CD14-positive monocyte (primary cell): Measurements from ENCODE around the gene MYL11. TPM values are rescaled to one million over a fixed set of nuclear protein-coding genes. Genes with fewer than 3 reads are reported as not detected.

Source experiments
- DNase-seq, 3 donors: peaks; one replicate each; pipeline ENCODE4 v3.0.0-alpha.2; 2011 to 2022
- H2AFZ ChIP-seq: 2 replicates; pipeline ENCODE4 v1.6.0; 2012; ENCODE audit warnings: mild to moderate bottlenecking, low read depth, low read length, inconsistent platforms; ENCODE audit not compliant: insufficient read depth, poor library complexity, severe bottlenecking
- H3K27ac ChIP-seq, 2 donors: 1 replicate in 1 of 2; 2 replicates in 1 of 2; pipeline ENCODE4 v1.5.1; 2012 to 2013; ENCODE audit warnings: low read length in 2 of 2, control low read depth in 1 of 2, inconsistent platforms in 1 of 2, low read depth in 1 of 2, mild to moderate bottlenecking in 1 of 2
- H3K27me3 ChIP-seq, 2 donors: one replicate each; pipeline versions ENCODE4 v1.6.0 to v1.6.1; 2011 to 2013; ENCODE audit warnings: low read length in 2 of 2; ENCODE audit not compliant: control insufficient read depth in 2 of 2, insufficient read depth in 2 of 2
- H3K36me3 ChIP-seq, 2 donors: replicated peaks in 1 of 2; 1 replicate in 1 of 2; 2 replicates in 1 of 2; pipeline versions ENCODE4 v1.5.1 to v1.6.1; 2012 to 2013; ENCODE audit warnings: low read length in 2 of 2, control low read depth in 1 of 2, inconsistent platforms in 1 of 2, mild to moderate bottlenecking in 1 of 2; ENCODE audit not compliant: insufficient read depth in 2 of 2, control insufficient read depth in 1 of 2
- H3K4me1 ChIP-seq, 2 donors: 1 replicate in 1 of 2; 2 replicates in 1 of 2; pipeline versions ENCODE4 v1.5.1 to v1.6.1; 2012 to 2013; ENCODE audit warnings: low read length in 2 of 2, control low read depth in 1 of 2, inconsistent platforms in 1 of 2, mild to moderate bottlenecking in 1 of 2, moderate library complexity in 1 of 2; ENCODE audit not compliant: insufficient read depth in 2 of 2, control insufficient read depth in 1 of 2
- H3K4me2 ChIP-seq: replicated peaks from 2 replicates; pipeline ENCODE3; 2012; ENCODE audit warnings: low read length, moderate library complexity, mild to moderate bottlenecking; ENCODE audit not compliant: poor library complexity, severe bottlenecking; ENCODE audit errors: extremely low read depth
- H3K4me3 ChIP-seq, 3 experiments: fragments of 200-600 bp in 1 of 3; sonication (generic) in 1 of 3; replicated peaks in 1 of 3; 1 replicate in 2 of 3; 2 replicates in 1 of 3; pipeline ENCODE4 v1.5.1; 2011 to 2013; ENCODE audit warnings: low read length in 3 of 3, mild to moderate bottlenecking in 3 of 3, control low read depth in 2 of 3, low read depth in 2 of 3, inconsistent platforms in 1 of 3, moderate library complexity in 1 of 3
- H3K79me2 ChIP-seq: 2 replicates; pipeline ENCODE4 v1.6.0; 2012; ENCODE audit warnings: mild to moderate bottlenecking, control low read depth, inconsistent platforms, low read length, moderate library complexity; ENCODE audit not compliant: insufficient read depth
- H3K9ac ChIP-seq: 2 replicates; pipeline ENCODE4 v1.6.0; 2017; ENCODE audit warnings: low read length, mild to moderate bottlenecking; ENCODE audit not compliant: insufficient read depth, poor library complexity, severe bottlenecking
- H3K9me3 ChIP-seq, 2 donors: replicated peaks in 1 of 2; 1 replicate in 1 of 2; 2 replicates in 1 of 2; pipeline versions ENCODE4 v1.5.1 to v1.6.1; 2012 to 2013; ENCODE audit warnings: low read length in 2 of 2, control low read depth in 1 of 2; ENCODE audit not compliant: control insufficient read depth in 1 of 2, insufficient read depth in 1 of 2
- H4K20me1 ChIP-seq: 2 replicates; pipeline ENCODE4 v1.6.0; 2012; ENCODE audit warnings: mild to moderate bottlenecking, low read length, control low read depth, moderate library complexity; ENCODE audit not compliant: insufficient read depth
- H3K27ac Mint-ChIP-seq, 7 donors: one replicate each; pipeline ENCODE4 v1.8.0; 2020; ENCODE audit warnings: mild to moderate bottlenecking in 7 of 7, mixed read lengths in 7 of 7, moderate library complexity in 6 of 7, inconsistent platforms in 2 of 7
- H3K27me3 Mint-ChIP-seq, 3 donors: one replicate each; pipeline ENCODE4 v1.8.0; 2021 to 2022; ENCODE audit warnings: low read depth in 3 of 3, mild to moderate bottlenecking in 3 of 3, mixed read lengths in 3 of 3, moderate library complexity in 3 of 3, inconsistent platforms in 1 of 3
- H3K36me3 Mint-ChIP-seq, 2 donors: one replicate each; pipeline ENCODE4 v1.8.0; 2020; ENCODE audit warnings: mixed read lengths in 2 of 2, inconsistent platforms in 1 of 2, mild to moderate bottlenecking in 1 of 2
- H3K4me1 Mint-ChIP-seq: one replicate; pipeline ENCODE4 v1.8.0; 2020; ENCODE audit warnings: mild to moderate bottlenecking, mixed read lengths
- H3K4me3 Mint-ChIP-seq, 2 donors: one replicate each; pipeline ENCODE4 v1.8.0; 2020; ENCODE audit warnings: mild to moderate bottlenecking in 2 of 2, mixed read lengths in 2 of 2, moderate library complexity in 1 of 2
- H3K9me3 Mint-ChIP-seq, 7 donors: one replicate each; pipeline ENCODE4 v1.8.0; 2020 to 2022; ENCODE audit warnings: mixed read lengths in 7 of 7, mild to moderate bottlenecking in 6 of 7, moderate library complexity in 6 of 7, inconsistent platforms in 2 of 7
- CTCF ChIP-seq: fragments of 200-600 bp; IDR thresholded peaks from one replicate; pipeline ENCODE4 v1.8.0; 2022; ENCODE audit warnings: antibody characterized with exemption, mild to moderate bottlenecking
- WGBS: methylation state at CpG from one replicate; pipeline ENCODE4 v1.1.5; 2013; ENCODE audit warnings: missing lambda C conversion rate; ENCODE audit not compliant: insufficient coverage; 5-methylcytosine and 5-hydroxymethylcytosine counted together
- intact Hi-C, 2 donors: fragments of 100-400 bp; cut with micrococcal nuclease; formaldehyde crosslinking; loops; one replicate each; pipeline versions ENCODE4 v1.15.0 to v1.15.1; 2023
- polyA plus RNA-seq, 3 donors: library from polyadenylated mRNA; depleted of rRNA in 1 of 3; unstranded in 2 of 3; stranded (reverse) in 1 of 3; fragments of 300-500 nt in 2 of 3; fragments of >200 nt in 1 of 3; fragmentation: Illumina TruSeq in 2 of 3; gene quantifications; 1 replicate in 2 of 3; 2 replicates in 1 of 3; pipeline ENCODE4 v1.2.3, GENCODE V29; 2012 to 2021

Gene MYL11
- polyA plus RNA-seq, 3 donors: 1.6 to 1.9 TPM; not detected in 1

GRCh38 chr16:30351586-30352419 is 22.8 kb upstream of the MYL11 start:
- H3K36me3 ChIP-seq: peaks cover 35 to 44% of the 10 kb centered on the region in 2 donors
- no peaks in the 10 kb centered on the region for H3K27me3 ChIP-seq
- no peak overlapping the region for H3K9ac ChIP-seq
- peaks cover 45% of the 10 kb centered on the region for H3K79me2 ChIP-seq
- H3K4me2 ChIP-seq: no peak overlapping the region
- no peak overlapping the region for H2AFZ ChIP-seq
- no peak overlapping the region for H3K4me3 ChIP-seq
- DNase-seq: no peak
- peak overlapping the region in 1 of 7 donors; percentile 46 for H3K27ac Mint-ChIP-seq
- peaks cover 23 to 28% of the 10 kb centered on the region in 2 donors for H3K4me1 ChIP-seq
- 100% methylated on average over 9 of the region's 11 CpGs for WGBS
- H3K9me3 Mint-ChIP-seq: no peaks in the 10 kb centered on the region
- peaks cover 43% of the 10 kb centered on the region for H4K20me1 ChIP-seq
- peaks cover 43 to 49% of the 10 kb centered on the region in 2 donors for H3K36me3 Mint-ChIP-seq
- H3K27ac ChIP-seq: no peak overlapping the region
- no peaks in the 10 kb centered on the region for H3K9me3 ChIP-seq
- no peak overlapping the region for H3K4me3 Mint-ChIP-seq
- TF ChIP-seq CTCF: no peak
- H3K27me3 Mint-ChIP-seq: peaks cover 0 to 1% (median 0%) of the 10 kb centered on the region in 3 donors
- intact Hi-C loops: loop anchor here in 1 of 2 donors (10.0 kb wide), 1 partner anchor 53 kb away; the partner anchor contains the start of gene ZNF771
- peaks cover 30% of the 10 kb centered on the region for H3K4me1 Mint-ChIP-seq

DNA sequence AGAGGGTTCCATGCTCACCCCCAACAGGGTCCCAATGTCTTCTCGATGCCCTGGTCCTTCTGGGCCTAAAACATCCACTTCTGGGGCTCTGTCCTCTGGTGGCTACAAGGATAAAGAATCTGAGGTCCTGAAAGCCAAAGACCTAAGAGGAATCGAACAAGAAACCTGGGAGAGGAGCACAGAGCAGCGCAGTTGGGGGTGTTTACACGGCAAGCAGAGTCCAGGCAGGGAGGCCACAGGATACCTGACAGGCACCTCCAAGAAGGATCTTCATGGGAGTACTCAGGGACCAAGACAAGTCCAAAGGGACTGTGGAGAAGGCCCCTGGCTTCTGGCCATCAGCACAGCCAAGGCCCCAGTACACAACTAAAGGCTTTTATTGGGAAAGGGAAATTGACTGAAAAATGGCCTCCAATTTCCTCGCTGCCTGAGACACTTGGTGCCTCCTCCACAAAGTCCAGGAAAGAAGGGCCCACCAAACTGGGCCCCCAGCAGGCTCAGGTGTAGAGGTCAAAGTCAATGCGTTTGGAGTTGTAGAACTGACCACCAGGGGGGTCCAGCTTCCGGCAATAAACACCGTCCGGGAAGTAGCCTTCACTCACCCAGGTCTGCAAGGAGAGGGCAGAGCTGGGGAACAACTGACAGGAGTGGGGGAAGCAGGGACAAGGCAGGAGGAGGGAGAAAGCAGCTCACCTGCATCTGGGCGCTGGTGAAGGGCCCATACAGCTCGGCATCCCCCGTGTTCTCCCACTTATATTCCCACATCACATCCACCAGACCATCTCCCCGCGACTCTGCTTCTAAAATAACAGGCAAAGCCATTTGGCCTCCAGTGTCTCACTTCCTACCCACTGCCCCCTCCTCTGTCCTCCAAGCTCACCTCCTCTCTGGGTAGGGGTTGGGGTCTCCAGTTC is 21.9 kb upstream of the MYL11 start:
- Histone ChIP-seq H4K20me1 (peaks cover 52% of the 10 kb centered on the region), H3K36me3 (peaks cover 44 to 54% of the 10 kb centered on the region in 2 donors), H3K27ac (no peak overlapping the region), H3K27me3 (no peaks in the 10 kb centered on the region), H3K4me1 (peaks cover 26 to 36% of the 10 kb centered on the region in 2 donors), H2AFZ (no peak overlapping the region), H3K9me3 (no peaks in the 10 kb centered on the region), H3K4me3 (no peak overlapping the region), H3K79me2 (peaks cover 45% of the 10 kb centered on the region), H3K9ac (no peak overlapping the region), H3K4me2 (no peak overlapping the region)
- no peaks in the 10 kb centered on the region for H3K9me3 Mint-ChIP-seq
- peak in 1 of 3 donors; percentile 4 for DNase-seq
- H3K27me3 Mint-ChIP-seq: peaks cover 0 to 1% (median 0%) of the 10 kb centered on the region in 3 donors
- H3K27ac Mint-ChIP-seq: peak overlapping the region in 3 of 7 donors; percentile 46 to 63 (median 50)
- TF ChIP-seq CTCF: no peak
- 98% methylated on average over 11 of the region's 14 CpGs for WGBS
- H3K36me3 Mint-ChIP-seq: peaks cover 53 to 58% of the 10 kb centered on the region in 2 donors
- H3K4me3 Mint-ChIP-seq: no peak overlapping the region
- H3K4me1 Mint-ChIP-seq: peaks cover 39% of the 10 kb centered on the region
- intact Hi-C loops: loop anchor here in 1 of 2 donors (10.0 kb wide), 1 partner anchor 52 kb away; the partner anchor contains the start of gene ZNF771
